PFSK-1 (cell line): ENCODE measurements around the gene STAT3.

Source experiments
- FOXP2 ChIP-seq: optimal IDR thresholded peaks from 2 replicates; pipeline ENCODE3; 2011; ENCODE audit warnings: borderline replicate concordance, control low read depth, inconsistent platforms; ENCODE audit not compliant: insufficient read depth; ENCODE audit errors: extremely low read length, extremely low read depth
- POLR2AphosphoS5 ChIP-seq: IDR thresholded peaks from 2 replicates; pipeline ENCODE4 v1.6.1; 2012; ENCODE audit warnings: low read depth, mild to moderate bottlenecking, control low read depth, low read length, moderate library complexity
- SIN3A ChIP-seq: IDR thresholded peaks from 2 replicates; pipeline ENCODE4 v1.6.1; 2012; ENCODE audit warnings: mild to moderate bottlenecking, low read length, moderate library complexity, borderline replicate concordance; ENCODE audit not compliant: insufficient read depth
- TAF1 ChIP-seq: IDR thresholded peaks from 2 replicates; pipeline ENCODE4 v1.6.1; 2012; ENCODE audit warnings: low read length, control low read depth, borderline replicate concordance; ENCODE audit not compliant: insufficient read depth
- TF ChIP-seq, protein P1 (sequence below), 2 experiments: IDR thresholded peaks; 2 replicates each; pipeline versions ENCODE4 v1.6.1 to v1.8.0; 2011 to 2012; ENCODE audit warnings: low read depth in 2 of 2, low read length in 2 of 2, control low read depth in 1 of 2, inconsistent platforms in 1 of 2, mild to moderate bottlenecking in 1 of 2, moderate library complexity in 1 of 2; ENCODE audit not compliant: insufficient read depth in 1 of 2

STAT3 gene

DNA sequence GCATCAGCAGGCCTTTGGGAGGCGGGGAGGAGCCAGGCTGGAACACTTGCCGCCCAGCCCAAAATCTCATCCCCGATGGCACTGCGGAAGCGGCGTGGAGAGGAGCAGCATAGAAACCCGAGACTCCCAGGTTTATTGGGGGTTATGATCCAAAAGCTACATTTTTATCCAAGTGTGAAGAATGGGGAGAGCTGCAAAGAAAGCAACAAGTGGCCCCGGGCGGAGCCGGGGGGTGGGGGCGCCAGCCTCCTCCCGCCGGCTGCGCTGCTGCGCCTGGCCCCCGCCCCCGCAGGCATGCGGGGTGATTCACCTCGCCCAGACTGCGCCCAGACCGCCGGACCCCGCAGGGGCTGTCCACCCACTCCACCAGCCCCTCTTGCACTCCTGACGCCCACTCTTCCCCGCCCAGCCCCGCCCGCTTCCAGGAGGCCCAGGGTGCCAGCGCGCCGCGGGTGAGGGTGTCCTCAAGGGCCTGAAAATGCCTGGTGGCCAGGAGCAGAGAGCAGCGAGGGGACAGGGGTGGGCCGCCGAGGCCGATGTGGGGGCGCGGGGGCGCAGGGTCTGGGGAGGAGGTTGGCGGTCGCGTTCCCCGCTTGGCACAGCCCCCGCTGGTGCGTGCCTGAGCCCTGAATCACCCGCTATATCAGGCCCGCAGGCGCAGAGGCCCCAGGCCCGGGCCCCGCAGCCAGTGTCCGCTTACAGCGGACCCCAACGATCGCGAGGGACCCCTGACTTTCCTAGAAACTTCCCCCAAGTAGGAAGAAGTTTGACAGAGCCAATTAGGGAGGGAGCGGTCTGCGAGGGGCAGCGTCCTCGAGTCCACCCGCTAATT is 33.5 kb upstream of the STAT3 start:
- no peak for TF ChIP-seq TAF1
- no peak for TF ChIP-seq SIN3A
- TF ChIP-seq, protein P1, sequence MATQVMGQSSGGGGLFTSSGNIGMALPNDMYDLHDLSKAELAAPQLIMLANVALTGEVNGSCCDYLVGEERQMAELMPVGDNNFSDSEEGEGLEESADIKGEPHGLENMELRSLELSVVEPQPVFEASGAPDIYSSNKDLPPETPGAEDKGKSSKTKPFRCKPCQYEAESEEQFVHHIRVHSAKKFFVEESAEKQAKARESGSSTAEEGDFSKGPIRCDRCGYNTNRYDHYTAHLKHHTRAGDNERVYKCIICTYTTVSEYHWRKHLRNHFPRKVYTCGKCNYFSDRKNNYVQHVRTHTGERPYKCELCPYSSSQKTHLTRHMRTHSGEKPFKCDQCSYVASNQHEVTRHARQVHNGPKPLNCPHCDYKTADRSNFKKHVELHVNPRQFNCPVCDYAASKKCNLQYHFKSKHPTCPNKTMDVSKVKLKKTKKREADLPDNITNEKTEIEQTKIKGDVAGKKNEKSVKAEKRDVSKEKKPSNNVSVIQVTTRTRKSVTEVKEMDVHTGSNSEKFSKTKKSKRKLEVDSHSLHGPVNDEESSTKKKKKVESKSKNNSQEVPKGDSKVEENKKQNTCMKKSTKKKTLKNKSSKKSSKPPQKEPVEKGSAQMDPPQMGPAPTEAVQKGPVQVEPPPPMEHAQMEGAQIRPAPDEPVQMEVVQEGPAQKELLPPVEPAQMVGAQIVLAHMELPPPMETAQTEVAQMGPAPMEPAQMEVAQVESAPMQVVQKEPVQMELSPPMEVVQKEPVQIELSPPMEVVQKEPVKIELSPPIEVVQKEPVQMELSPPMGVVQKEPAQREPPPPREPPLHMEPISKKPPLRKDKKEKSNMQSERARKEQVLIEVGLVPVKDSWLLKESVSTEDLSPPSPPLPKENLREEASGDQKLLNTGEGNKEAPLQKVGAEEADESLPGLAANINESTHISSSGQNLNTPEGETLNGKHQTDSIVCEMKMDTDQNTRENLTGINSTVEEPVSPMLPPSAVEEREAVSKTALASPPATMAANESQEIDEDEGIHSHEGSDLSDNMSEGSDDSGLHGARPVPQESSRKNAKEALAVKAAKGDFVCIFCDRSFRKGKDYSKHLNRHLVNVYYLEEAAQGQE (IDR thresholded peaks at IDR 0.05; ENCODE audit: insufficient read depth in 1 of 2, low read depth in 2 of 2, low read length in 2 of 2), result no peak
- no peak for TF ChIP-seq POLR2AphosphoS5
- TF ChIP-seq FOXP2, result no peak

DNA sequence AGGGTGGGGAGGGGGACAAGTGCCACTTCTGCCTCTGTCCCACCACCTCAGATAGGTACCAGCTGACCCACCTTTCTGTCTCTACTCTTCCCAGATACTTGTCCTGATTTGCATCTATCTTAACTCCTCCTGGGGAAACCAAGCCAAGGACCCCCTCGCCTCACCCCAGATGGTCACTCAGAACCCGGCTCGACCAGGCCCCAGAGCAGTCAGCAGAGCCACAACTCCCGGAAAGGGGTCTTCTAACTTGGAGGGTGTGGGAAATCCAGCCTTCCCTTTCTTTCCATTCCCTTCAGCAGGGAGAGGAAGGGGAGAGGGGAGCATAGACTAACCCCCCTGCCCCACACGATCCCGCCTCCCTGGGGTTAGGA is 32.9 kb upstream of the STAT3 start:
- TF ChIP-seq TAF1, result no peak
- no peak for TF ChIP-seq POLR2AphosphoS5
- TF ChIP-seq SIN3A, result no peak
- TF ChIP-seq, protein P1 (IDR thresholded peaks at IDR 0.05; ENCODE audit: insufficient read depth in 1 of 2, low read depth in 2 of 2, low read length in 2 of 2), result no peak
- TF ChIP-seq FOXP2, result no peak

DNA sequence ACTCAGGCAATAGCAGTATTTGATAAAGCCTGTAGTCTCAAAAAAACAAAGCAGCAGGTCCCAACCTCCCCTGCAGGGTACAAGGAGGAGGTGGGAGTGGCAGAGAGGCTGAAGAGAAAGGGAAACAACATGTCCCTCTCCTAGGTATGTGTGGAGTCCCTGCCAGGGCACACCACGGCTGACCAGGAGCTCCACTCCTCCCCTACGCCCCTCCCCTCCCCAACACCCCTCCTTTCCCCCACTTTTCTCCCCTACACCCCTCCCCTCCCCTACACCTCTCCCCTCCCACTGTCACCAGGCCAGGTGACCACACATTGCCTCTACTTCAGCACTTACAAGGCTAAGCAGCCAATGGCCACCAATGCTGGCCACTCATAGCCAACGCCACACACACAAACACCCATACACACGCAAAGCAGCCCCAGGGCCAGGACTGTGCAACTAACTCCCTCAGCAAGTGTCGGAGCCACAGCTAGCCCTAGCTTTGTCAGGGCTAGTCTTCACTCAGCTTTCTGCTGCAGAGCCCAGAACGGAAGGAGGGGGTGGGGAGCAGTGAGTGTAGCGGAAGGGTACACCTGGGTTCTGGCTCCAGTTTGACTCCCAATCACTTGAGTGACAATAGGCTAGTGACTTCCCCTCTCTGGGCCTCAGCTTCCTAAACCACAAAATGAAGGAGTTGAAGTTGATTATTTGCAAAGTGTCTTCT is 26.6 kb upstream of the STAT3 start:
- TF ChIP-seq SIN3A (no peak), POLR2AphosphoS5 (no peak), TAF1 (no peak), FOXP2 (no peak)
- TF ChIP-seq, protein P1 (IDR thresholded peaks at IDR 0.05; ENCODE audit: insufficient read depth in 1 of 2, low read depth in 2 of 2, low read length in 2 of 2), result no peak

DNA sequence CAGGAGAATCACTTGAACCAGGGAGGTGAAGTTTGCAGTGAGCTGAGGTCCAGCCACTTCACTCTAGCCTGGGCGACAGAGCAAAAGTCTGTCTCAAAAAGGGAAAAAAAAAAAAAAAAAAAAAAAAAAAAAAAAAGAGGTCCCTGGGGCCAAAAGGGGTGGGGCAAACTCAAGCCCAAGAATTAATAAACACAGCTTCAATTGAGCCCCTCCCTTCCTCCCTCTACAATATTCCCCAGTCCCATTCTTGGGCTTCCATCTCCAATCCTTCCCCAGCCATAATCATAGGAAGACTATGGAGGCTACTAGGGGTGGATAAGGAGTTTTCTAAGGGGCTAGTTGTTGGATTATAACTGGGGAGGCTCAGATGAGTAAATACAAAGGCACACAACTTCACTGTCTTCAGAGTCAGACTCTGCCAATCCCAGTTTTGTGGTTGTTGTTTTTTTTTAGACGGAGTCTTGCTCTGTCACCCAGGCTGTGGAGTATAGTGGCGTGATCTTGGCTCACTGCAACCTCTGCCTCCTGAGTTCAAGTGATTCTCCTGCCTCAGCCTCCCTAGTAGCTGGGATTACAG is 25.3 kb upstream of the STAT3 start:
- TF ChIP-seq, protein P1 (IDR thresholded peaks at IDR 0.05; ENCODE audit: insufficient read depth in 1 of 2, low read depth in 2 of 2, low read length in 2 of 2), result no peak
- TF ChIP-seq FOXP2 (no peak), POLR2AphosphoS5 (no peak), SIN3A (no peak), TAF1 (no peak)
